Measurements from ENCODE around the gene PUDP.
"Not testable (repeated sequence)": the region's sequence is repeated elsewhere in the genome, so short reads cannot be mapped to it uniquely, and the experiment has no call there.

The PUDP gene

GRCh38 chrX:7115557-7115956 lies 32.4 kb downstream of the PUDP start:
- Mint-ChIP-seq H3K9me3 (no peaks in the 10 kb centered on the region), H3K27ac (ENCODE audit: low read depth) (no peak overlapping the region), H3K36me3 (ENCODE audit: insufficient read depth) (no peaks in the 10 kb centered on the region), H3K4me1 (peaks cover 18% of the 10 kb centered on the region), H3K27me3 (no peaks in the 10 kb centered on the region), H3K4me3 (no peak overlapping the region)
- DNase-seq (ENCODE audit: low spot score in 2 of 2), result no peak
- ATAC-seq (replicated peaks; ENCODE audit: extremely low read depth, poor library complexity, severe bottlenecking), result no peak

- Mint-ChIP-seq H3K9me3 (no peaks in the 10 kb centered on the region), H3K36me3 (ENCODE audit: insufficient read depth) (no peaks in the 10 kb centered on the region), H3K27me3 (no peaks in the 10 kb centered on the region), H3K4me1 (peaks cover 24% of the 10 kb centered on the region), H3K4me3 (no peak overlapping the region), H3K27ac (ENCODE audit: low read depth) (no peak overlapping the region)
- DNase-seq (ENCODE audit: low spot score in 2 of 2) (no peak), ATAC-seq (replicated peaks; ENCODE audit: extremely low read depth, poor library complexity, severe bottlenecking) (no peak)
These were observed 35.9 kb downstream of the PUDP start for GRCh38 chrX:7112071-7112470.

- Mint-ChIP-seq H3K27ac (ENCODE audit: low read depth) (no peak overlapping the region), H3K36me3 (ENCODE audit: insufficient read depth) (no peaks in the 10 kb centered on the region), H3K4me3 (no peak overlapping the region), H3K4me1 (peaks cover 24% of the 10 kb centered on the region), H3K27me3 (no peaks in the 10 kb centered on the region), H3K9me3 (no peaks in the 10 kb centered on the region)
- ATAC-seq (replicated peaks; ENCODE audit: extremely low read depth, poor library complexity, severe bottlenecking) (no peak), DNase-seq (ENCODE audit: low spot score in 2 of 2) (no peak)
These were observed 36.4 kb downstream of the PUDP start for GRCh38 chrX:7111518-7111917.

- Mint-ChIP-seq H3K27ac (ENCODE audit: low read depth) (peak overlapping the region; percentile 81), H3K4me3 (no peak overlapping the region), H3K27me3 (no peaks in the 10 kb centered on the region), H3K4me1 (peaks cover 24% of the 10 kb centered on the region), H3K36me3 (ENCODE audit: insufficient read depth) (no peaks in the 10 kb centered on the region), H3K9me3 (no peaks in the 10 kb centered on the region)
- no peak for ATAC-seq (replicated peaks; ENCODE audit: extremely low read depth, poor library complexity, severe bottlenecking)
- no peak for DNase-seq (ENCODE audit: low spot score in 2 of 2)
These were observed 37.1 kb downstream of the PUDP start for GRCh38 chrX:7110821-7111276.

GRCh38 chrX:7109838-7110793 lies 37.8 kb downstream of the PUDP start:
- no peak overlapping the region for H3K4me3 Mint-ChIP-seq
- H3K27ac Mint-ChIP-seq (ENCODE audit: low read depth), result peak overlapping the region; percentile 81
- ATAC-seq (replicated peaks; ENCODE audit: extremely low read depth, poor library complexity, severe bottlenecking) (no peak), DNase-seq (ENCODE audit: low spot score in 2 of 2) (no peak)
- peaks cover 1% of the 10 kb centered on the region for H3K36me3 Mint-ChIP-seq (ENCODE audit: insufficient read depth)
- no peaks in the 10 kb centered on the region for H3K27me3 Mint-ChIP-seq
- H3K4me1 Mint-ChIP-seq, result peaks cover 24% of the 10 kb centered on the region
- no peaks in the 10 kb centered on the region for H3K9me3 Mint-ChIP-seq

GRCh38 chrX:7109049-7109531 lies 38.9 kb downstream of the PUDP start:
- ATAC-seq (replicated peaks; ENCODE audit: extremely low read depth, poor library complexity, severe bottlenecking), result no peak
- no peak overlapping the region for H3K4me3 Mint-ChIP-seq
- H3K27ac Mint-ChIP-seq (ENCODE audit: low read depth), result peak overlapping the region; percentile 81
- H3K4me1 Mint-ChIP-seq, result peaks cover 19% of the 10 kb centered on the region
- no peaks in the 10 kb centered on the region for H3K27me3 Mint-ChIP-seq
- peaks cover 5% of the 10 kb centered on the region for H3K36me3 Mint-ChIP-seq (ENCODE audit: insufficient read depth)
- H3K9me3 Mint-ChIP-seq, result no peaks in the 10 kb centered on the region
- no peak for DNase-seq (ENCODE audit: low spot score in 2 of 2)

- Mint-ChIP-seq H3K36me3 (ENCODE audit: insufficient read depth) (peaks cover 7% of the 10 kb centered on the region), H3K9me3 (no peaks in the 10 kb centered on the region), H3K27ac (ENCODE audit: low read depth) (peak overlapping the region; percentile 81), H3K4me3 (no peak overlapping the region), H3K27me3 (no peaks in the 10 kb centered on the region), H3K4me1 (peaks cover 18% of the 10 kb centered on the region)
- DNase-seq (ENCODE audit: low spot score in 2 of 2) (no peak), ATAC-seq (replicated peaks; ENCODE audit: extremely low read depth, poor library complexity, severe bottlenecking) (no peak)
These were observed 39.9 kb downstream of the PUDP start for GRCh38 chrX:7108030-7108429.

- Mint-ChIP-seq H3K9me3 (no peaks in the 10 kb centered on the region), H3K4me3 (no peak overlapping the region)
These were observed 41.3 kb downstream of the PUDP start for GRCh38 chrX:7106649-7107048.

GRCh38 chrX:7102119-7102518 lies 45.8 kb downstream of the PUDP start:
- H3K36me3 Mint-ChIP-seq (ENCODE audit: insufficient read depth), result peaks cover 7% of the 10 kb centered on the region
- H3K9me3 Mint-ChIP-seq, result no peaks in the 10 kb centered on the region
- H3K27ac Mint-ChIP-seq (ENCODE audit: low read depth), result no peak overlapping the region
- no peak overlapping the region for H3K4me3 Mint-ChIP-seq
- H3K27me3 Mint-ChIP-seq, result no peaks in the 10 kb centered on the region
- H3K4me1 Mint-ChIP-seq, result peaks cover 5% of the 10 kb centered on the region
- ATAC-seq (replicated peaks; ENCODE audit: extremely low read depth, poor library complexity, severe bottlenecking) (no peak), DNase-seq (ENCODE audit: low spot score in 2 of 2) (no peak)

More at GRCh38 chrX:7106649-7107048, 41.3 kb downstream of the PUDP start:
- DNase-seq (ENCODE audit: low spot score in 2 of 2) (no peak), ATAC-seq (replicated peaks; ENCODE audit: extremely low read depth, poor library complexity, severe bottlenecking) (no peak)
- no peak overlapping the region for H3K27ac Mint-ChIP-seq (ENCODE audit: low read depth)
- H3K36me3 Mint-ChIP-seq (ENCODE audit: insufficient read depth), result peaks cover 7% of the 10 kb centered on the region
- H3K4me1 Mint-ChIP-seq, result peaks cover 18% of the 10 kb centered on the region
- no peaks in the 10 kb centered on the region for H3K27me3 Mint-ChIP-seq

GRCh38 chrX:7100022-7100421 lies 47.9 kb downstream of the PUDP start:
- Mint-ChIP-seq H3K4me1 (peaks cover 5% of the 10 kb centered on the region), H3K27me3 (no peaks in the 10 kb centered on the region), H3K9me3 (no peaks in the 10 kb centered on the region), H3K36me3 (ENCODE audit: insufficient read depth) (peaks cover 6% of the 10 kb centered on the region), H3K4me3 (no peak overlapping the region), H3K27ac (ENCODE audit: low read depth) (no peak overlapping the region)
- DNase-seq (ENCODE audit: low spot score in 2 of 2), result no peak
- no peak for ATAC-seq (replicated peaks; ENCODE audit: extremely low read depth, poor library complexity, severe bottlenecking)

GRCh38 chrX:7095657-7096056 lies 52.3 kb downstream of the PUDP start:
- not testable (repeated sequence) for H3K4me3 Mint-ChIP-seq; H3K27ac Mint-ChIP-seq (ENCODE audit: low read depth); H3K9me3 Mint-ChIP-seq; ATAC-seq (replicated peaks; ENCODE audit: extremely low read depth, poor library complexity, severe bottlenecking); DNase-seq (ENCODE audit: low spot score in 2 of 2); H3K36me3 Mint-ChIP-seq (ENCODE audit: insufficient read depth); H3K27me3 Mint-ChIP-seq; H3K4me1 Mint-ChIP-seq

- ATAC-seq (replicated peaks; ENCODE audit: extremely low read depth, poor library complexity, severe bottlenecking) (no peak), DNase-seq (ENCODE audit: low spot score in 2 of 2) (no peak)
- no peak overlapping the region for H3K27ac Mint-ChIP-seq (ENCODE audit: low read depth)
- H3K4me3 Mint-ChIP-seq, result no peak overlapping the region
- no peaks in the 10 kb centered on the region for H3K27me3 Mint-ChIP-seq
- H3K4me1 Mint-ChIP-seq, result peaks cover 16% of the 10 kb centered on the region
- H3K9me3 Mint-ChIP-seq, result no peaks in the 10 kb centered on the region
- peaks cover 4% of the 10 kb centered on the region for H3K36me3 Mint-ChIP-seq (ENCODE audit: insufficient read depth)
These were observed 54.6 kb downstream of the PUDP start for GRCh38 chrX:7093305-7093704.

- DNase-seq (ENCODE audit: low spot score in 2 of 2) (no peak), ATAC-seq (replicated peaks; ENCODE audit: extremely low read depth, poor library complexity, severe bottlenecking) (no peak)
- no peaks in the 10 kb centered on the region for H3K9me3 Mint-ChIP-seq
- peaks cover 16% of the 10 kb centered on the region for H3K4me1 Mint-ChIP-seq
- no peak overlapping the region for H3K27ac Mint-ChIP-seq (ENCODE audit: low read depth)
- no peaks in the 10 kb centered on the region for H3K27me3 Mint-ChIP-seq
- H3K4me3 Mint-ChIP-seq, result no peak overlapping the region
- H3K36me3 Mint-ChIP-seq (ENCODE audit: insufficient read depth), result peaks cover 4% of the 10 kb centered on the region
These were observed 55.4 kb downstream of the PUDP start for GRCh38 chrX:7092543-7092942.

All from central memory CD8-positive, alpha-beta T cell (primary cell).